Smooth muscle cell (in vitro differentiated cells): ENCODE measurements around the gene GRID2. TPM values are rescaled to one million over a fixed set of nuclear protein-coding genes. Genes with fewer than 3 reads are reported as not detected.

Experiments
- DNase-seq: peaks from one replicate; lab custom pipeline; 2025; ENCODE audit not compliant: unreplicated experiment; lab: John Stamatoyannopoulos, UW
- H2AFZ ChIP-seq: fragments of 200-600 bp; sonication (generic); 2 replicates; pipeline ENCODE4 v1.6.0; 2016; ENCODE audit warnings: antibody characterized with exemption, low read depth, mild to moderate bottlenecking
- H3F3A ChIP-seq: fragments of 200-600 bp; sonication (generic); 2 replicates; pipeline ENCODE4 v1.6.0; 2017; ENCODE audit warnings: antibody characterized with exemption, low read depth
- H3K27ac ChIP-seq: fragments of 200-600 bp; sonication (generic); 2 replicates; pipeline ENCODE4 v1.5.1; 2016; ENCODE audit warnings: low read depth, mild to moderate bottlenecking
- H3K27me3 ChIP-seq: fragments of 200-600 bp; sonication (generic); 2 replicates; pipeline ENCODE4 v1.6.1; 2016; ENCODE audit warnings: low read depth, mild to moderate bottlenecking
- H3K36me3 ChIP-seq: fragments of 200-600 bp; sonication (generic); 2 replicates; pipeline ENCODE4 v1.5.1; 2016; ENCODE audit warnings: low read depth
- H3K4me1 ChIP-seq: fragments of 200-600 bp; sonication (generic); 2 replicates; pipeline ENCODE4 v1.5.1; 2016; ENCODE audit warnings: low read depth
- H3K4me2 ChIP-seq: fragments of 200-600 bp; sonication (generic); 2 replicates; pipeline ENCODE4 v1.6.0; 2016; ENCODE audit warnings: mild to moderate bottlenecking
- H3K4me3 ChIP-seq: fragments of 200-600 bp; sonication (generic); 2 replicates; pipeline ENCODE4 v1.5.1; 2016; ENCODE audit warnings: mild to moderate bottlenecking
- H3K79me2 ChIP-seq: fragments of 200-600 bp; sonication (generic); 2 replicates; pipeline ENCODE4 v1.6.0; 2016; ENCODE audit warnings: low read depth, mild to moderate bottlenecking
- H3K9ac ChIP-seq: fragments of 200-600 bp; sonication (generic); 2 replicates; pipeline ENCODE4 v1.6.0; 2016; ENCODE audit warnings: low read depth
- H3K9me3 ChIP-seq: fragments of 200-600 bp; sonication (generic); replicated peaks from 2 replicates; pipeline ENCODE4 v1.5.1; 2016; ENCODE audit warnings: low read depth
- H4K20me1 ChIP-seq: fragments of 200-600 bp; sonication (generic); 2 replicates; pipeline ENCODE4 v1.6.0; 2016; ENCODE audit warnings: low read depth
- WGBS: methylation state at CpG from one replicate; pipeline ENCODE4 v1.1.7; 2016; ENCODE audit warnings: low lambda C conversion rate; 5-methylcytosine and 5-hydroxymethylcytosine counted together
- polyA plus RNA-seq: library from polyadenylated mRNA; unstranded; fragments of >200 nt; fragmentation: Nextera tagmentation; extraction: Ambion mirVana; gene quantifications from 2 replicates; pipeline ENCODE4 v1.2.1, GENCODE V29; 2016
- total RNA-seq: library from RNA; depleted of rRNA; stranded (reverse); fragments of >200 nt; gene quantifications from 2 replicates; pipeline ENCODE4 v1.2.3, GENCODE V29; 2014
- TF ChIP-seq, protein P1 (sequence below): fragments of 200-600 bp; sonication (generic); IDR thresholded peaks from 2 replicates; pipeline ENCODE4 v1.5.1; 2017; ENCODE audit warnings: borderline replicate concordance, mild to moderate bottlenecking, antibody characterized with exemption; ENCODE audit not compliant: insufficient read depth, poor library complexity, severe bottlenecking

Gene GRID2
- total and polyA plus RNA-seq, 2 experiments from 2014 or later, result 1.2 TPM; not detected in 1

DNA sequence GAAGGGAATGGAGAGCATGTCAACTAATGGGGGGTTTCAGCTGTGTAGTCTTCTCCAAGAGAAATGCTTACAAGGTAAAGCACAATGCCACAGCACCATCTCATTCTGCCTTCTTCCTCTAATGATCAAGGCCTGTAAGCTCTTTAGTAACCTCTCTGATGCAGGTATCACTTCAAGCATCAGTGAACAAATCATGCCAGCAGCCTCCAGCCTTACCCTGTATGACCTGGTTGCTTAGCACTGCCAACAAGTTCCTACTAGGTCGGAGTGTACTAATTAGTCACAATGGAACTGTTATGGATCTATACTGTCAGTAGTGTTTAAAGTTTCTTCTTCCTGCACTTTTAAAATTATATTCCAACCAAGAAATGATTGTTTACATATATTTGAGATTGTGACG is 197.7 kb downstream of the GRID2 start:
- Histone ChIP-seq H3F3A (no peaks in the 10 kb centered on the region), H3K9me3 (no peaks in the 10 kb centered on the region), H3K79me2 (no peaks in the 10 kb centered on the region), H2AFZ (no peak overlapping the region), H3K4me1 (peaks cover 5% of the 10 kb centered on the region), H3K4me2 (no peak overlapping the region), H3K4me3 (no peak overlapping the region), H3K27me3 (no peaks in the 10 kb centered on the region), H3K36me3 (no peaks in the 10 kb centered on the region), H3K27ac (no peak overlapping the region), H4K20me1 (no peaks in the 10 kb centered on the region), H3K9ac (no peak overlapping the region)
- TF ChIP-seq, protein P1, sequence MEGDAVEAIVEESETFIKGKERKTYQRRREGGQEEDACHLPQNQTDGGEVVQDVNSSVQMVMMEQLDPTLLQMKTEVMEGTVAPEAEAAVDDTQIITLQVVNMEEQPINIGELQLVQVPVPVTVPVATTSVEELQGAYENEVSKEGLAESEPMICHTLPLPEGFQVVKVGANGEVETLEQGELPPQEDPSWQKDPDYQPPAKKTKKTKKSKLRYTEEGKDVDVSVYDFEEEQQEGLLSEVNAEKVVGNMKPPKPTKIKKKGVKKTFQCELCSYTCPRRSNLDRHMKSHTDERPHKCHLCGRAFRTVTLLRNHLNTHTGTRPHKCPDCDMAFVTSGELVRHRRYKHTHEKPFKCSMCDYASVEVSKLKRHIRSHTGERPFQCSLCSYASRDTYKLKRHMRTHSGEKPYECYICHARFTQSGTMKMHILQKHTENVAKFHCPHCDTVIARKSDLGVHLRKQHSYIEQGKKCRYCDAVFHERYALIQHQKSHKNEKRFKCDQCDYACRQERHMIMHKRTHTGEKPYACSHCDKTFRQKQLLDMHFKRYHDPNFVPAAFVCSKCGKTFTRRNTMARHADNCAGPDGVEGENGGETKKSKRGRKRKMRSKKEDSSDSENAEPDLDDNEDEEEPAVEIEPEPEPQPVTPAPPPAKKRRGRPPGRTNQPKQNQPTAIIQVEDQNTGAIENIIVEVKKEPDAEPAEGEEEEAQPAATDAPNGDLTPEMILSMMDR, result no peak
- 92% methylated on average over 2 of the region's 2 CpGs for WGBS
- DNase-seq, result no peak

DNA sequence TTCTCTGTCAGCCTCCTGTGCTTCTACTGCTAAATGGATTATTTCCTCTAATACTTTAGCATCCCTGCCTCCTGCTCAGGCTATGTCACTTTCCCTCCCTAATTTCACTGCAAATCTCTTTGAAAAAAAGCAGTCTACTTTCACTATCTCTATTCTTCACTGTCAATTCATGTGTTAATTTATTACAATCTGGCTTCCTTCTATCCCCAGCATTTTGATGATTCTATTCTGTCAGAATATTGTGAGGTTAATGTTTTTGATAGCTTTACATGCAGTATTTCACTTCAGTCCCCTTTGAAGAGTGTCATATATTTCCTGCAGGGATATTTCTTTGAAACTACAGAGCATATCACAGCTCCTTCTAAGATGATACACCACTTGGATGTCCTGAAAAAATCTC is 203.2 kb downstream of the GRID2 start:
- H3K36me3 ChIP-seq, result no peaks in the 10 kb centered on the region
- H3K4me2 ChIP-seq, result no peak overlapping the region
- no peak for DNase-seq
- no peaks in the 10 kb centered on the region for H3K9me3 ChIP-seq
- TF ChIP-seq, protein P1, result no peak
- no peak overlapping the region for H3K4me3 ChIP-seq
- H3K4me1 ChIP-seq, result no peaks in the 10 kb centered on the region
- no peak overlapping the region for H2AFZ ChIP-seq
- H3K9ac ChIP-seq, result no peak overlapping the region
- no peaks in the 10 kb centered on the region for H3K79me2 ChIP-seq
- H4K20me1 ChIP-seq, result no peaks in the 10 kb centered on the region
- H3K27me3 ChIP-seq, result no peaks in the 10 kb centered on the region
- no peaks in the 10 kb centered on the region for H3F3A ChIP-seq
- H3K27ac ChIP-seq, result no peak overlapping the region

DNA sequence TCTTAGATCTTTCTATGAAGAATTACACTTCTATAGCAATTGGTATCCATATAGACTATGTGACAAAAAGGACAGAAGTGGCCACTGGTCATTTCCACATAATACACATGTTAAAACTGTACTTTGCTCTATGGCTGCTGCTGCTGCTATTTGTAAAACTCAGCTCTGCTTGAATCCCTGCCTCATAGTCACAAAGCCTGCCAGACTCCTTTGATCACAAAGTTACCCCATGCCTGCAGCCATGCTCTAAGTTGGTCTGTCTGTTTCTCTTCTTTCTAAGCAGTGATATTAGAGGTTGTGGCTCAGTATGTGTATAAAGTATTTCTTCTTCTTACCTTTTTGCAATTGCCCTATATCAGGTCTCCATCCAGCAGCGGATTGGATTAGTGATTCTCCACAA is 210.9 kb downstream of the GRID2 start:
- H4K20me1 ChIP-seq, result no peaks in the 10 kb centered on the region
- H3K4me2 ChIP-seq, result no peak overlapping the region
- no peaks in the 10 kb centered on the region for H3K27me3 ChIP-seq
- no peaks in the 10 kb centered on the region for H3F3A ChIP-seq
- H3K4me1 ChIP-seq, result no peaks in the 10 kb centered on the region
- DNase-seq, result no peak
- no peak overlapping the region for H2AFZ ChIP-seq
- no peaks in the 10 kb centered on the region for H3K36me3 ChIP-seq
- H3K9ac ChIP-seq, result no peak overlapping the region
- no peaks in the 10 kb centered on the region for H3K79me2 ChIP-seq
- no peaks in the 10 kb centered on the region for H3K9me3 ChIP-seq
- H3K27ac ChIP-seq, result no peak overlapping the region
- TF ChIP-seq, protein P1, result no peak
- 90% methylated on average over 1 of the region's 1 CpG for WGBS
- no peak overlapping the region for H3K4me3 ChIP-seq

DNA sequence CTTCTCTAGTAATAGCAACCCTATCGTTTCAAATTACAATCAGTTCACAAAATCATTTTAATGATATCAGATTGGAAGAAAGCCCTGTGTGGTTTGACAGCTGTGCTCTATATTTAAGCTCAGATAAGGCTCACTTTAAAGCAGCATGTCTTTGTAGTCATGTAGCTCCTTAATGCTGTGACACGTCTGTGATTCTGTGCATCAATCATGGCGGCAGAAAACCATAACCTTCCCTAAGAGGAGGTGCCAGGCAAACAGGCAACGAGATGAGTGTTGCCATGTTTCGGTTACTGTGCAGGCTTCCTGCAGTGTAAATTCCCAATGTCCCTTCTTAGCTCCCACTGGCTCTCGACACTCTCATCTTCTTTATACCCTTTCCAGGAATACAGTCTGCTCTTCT is 212.7 kb downstream of the GRID2 start:
- Histone ChIP-seq H3K36me3 (no peaks in the 10 kb centered on the region), H3K79me2 (no peaks in the 10 kb centered on the region), H3F3A (no peaks in the 10 kb centered on the region), H3K9ac (no peak overlapping the region), H4K20me1 (no peaks in the 10 kb centered on the region), H2AFZ (no peak overlapping the region), H3K9me3 (no peaks in the 10 kb centered on the region), H3K27me3 (no peaks in the 10 kb centered on the region), H3K4me1 (peaks cover 7% of the 10 kb centered on the region), H3K4me3 (no peak overlapping the region), H3K4me2 (no peak overlapping the region), H3K27ac (no peak overlapping the region)
- DNase-seq, result no peak
- TF ChIP-seq, protein P1, result no peak
- 89% methylated on average over 6 of the region's 6 CpGs for WGBS
